ENCODE data around the gene TM6SF1. TPM values are rescaled to one million over a fixed set of nuclear protein-coding genes. Genes with fewer than 3 reads are reported as not detected.

The TM6SF1 gene
- total and polyA plus RNA-seq, 2 of the 4 experiments (the other 2 are of a cell fraction) = 1.6 to 1.9 TPM

DNA sequence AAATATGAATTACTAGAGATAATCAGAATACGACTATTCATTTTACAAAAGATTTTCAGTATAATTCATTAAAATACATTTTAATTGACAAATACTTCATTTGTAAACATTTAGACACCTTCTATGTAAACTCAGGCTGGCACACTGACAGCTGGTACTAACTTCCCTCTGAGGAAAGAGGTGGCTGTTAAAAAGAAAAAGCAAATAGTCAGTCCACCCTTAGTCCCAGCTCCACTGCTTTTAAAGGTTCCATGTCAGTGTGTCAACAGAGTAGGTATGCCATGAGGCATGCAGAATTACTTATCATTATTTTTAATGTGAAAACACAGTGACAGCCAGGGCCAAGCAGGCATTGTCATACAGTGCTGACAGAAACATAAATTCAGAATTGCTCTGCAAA lies 16.1 kb downstream of the TM6SF1 start:
- no peak for TF ChIP-seq RAD21 (IDR thresholded peaks at IDR 0.05; ENCODE audit: low read length)
- TF ChIP-seq, protein P1, sequence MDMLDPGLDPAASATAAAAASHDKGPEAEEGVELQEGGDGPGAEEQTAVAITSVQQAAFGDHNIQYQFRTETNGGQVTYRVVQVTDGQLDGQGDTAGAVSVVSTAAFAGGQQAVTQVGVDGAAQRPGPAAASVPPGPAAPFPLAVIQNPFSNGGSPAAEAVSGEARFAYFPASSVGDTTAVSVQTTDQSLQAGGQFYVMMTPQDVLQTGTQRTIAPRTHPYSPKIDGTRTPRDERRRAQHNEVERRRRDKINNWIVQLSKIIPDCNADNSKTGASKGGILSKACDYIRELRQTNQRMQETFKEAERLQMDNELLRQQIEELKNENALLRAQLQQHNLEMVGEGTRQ (IDR thresholded peaks at IDR 0.05; ENCODE audit: low read depth, low read length) = no peak
- no peak for TF ChIP-seq POLR2A (IDR thresholded peaks at IDR 0.05; ENCODE audit: low read depth, low read length)
- TF ChIP-seq MAFK (IDR thresholded peaks at IDR 0.05; ENCODE audit: low read depth, low read length) = no peak
- TF ChIP-seq RCOR1 (IDR thresholded peaks at IDR 0.05; ENCODE audit: insufficient replicate concordance, low read length) = no peak
- TF ChIP-seq, protein P2, sequence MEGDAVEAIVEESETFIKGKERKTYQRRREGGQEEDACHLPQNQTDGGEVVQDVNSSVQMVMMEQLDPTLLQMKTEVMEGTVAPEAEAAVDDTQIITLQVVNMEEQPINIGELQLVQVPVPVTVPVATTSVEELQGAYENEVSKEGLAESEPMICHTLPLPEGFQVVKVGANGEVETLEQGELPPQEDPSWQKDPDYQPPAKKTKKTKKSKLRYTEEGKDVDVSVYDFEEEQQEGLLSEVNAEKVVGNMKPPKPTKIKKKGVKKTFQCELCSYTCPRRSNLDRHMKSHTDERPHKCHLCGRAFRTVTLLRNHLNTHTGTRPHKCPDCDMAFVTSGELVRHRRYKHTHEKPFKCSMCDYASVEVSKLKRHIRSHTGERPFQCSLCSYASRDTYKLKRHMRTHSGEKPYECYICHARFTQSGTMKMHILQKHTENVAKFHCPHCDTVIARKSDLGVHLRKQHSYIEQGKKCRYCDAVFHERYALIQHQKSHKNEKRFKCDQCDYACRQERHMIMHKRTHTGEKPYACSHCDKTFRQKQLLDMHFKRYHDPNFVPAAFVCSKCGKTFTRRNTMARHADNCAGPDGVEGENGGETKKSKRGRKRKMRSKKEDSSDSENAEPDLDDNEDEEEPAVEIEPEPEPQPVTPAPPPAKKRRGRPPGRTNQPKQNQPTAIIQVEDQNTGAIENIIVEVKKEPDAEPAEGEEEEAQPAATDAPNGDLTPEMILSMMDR (conservative IDR thresholded peaks at IDR 0.05; ENCODE audit: low read depth, low read length) = no peak
- no peak for TF ChIP-seq SMC3 (IDR thresholded peaks at IDR 0.05; ENCODE audit: low read depth, low read length)
- no peak for TF ChIP-seq MXI1 (IDR thresholded peaks at IDR 0.05; ENCODE audit: borderline replicate concordance, low read depth, low read length)
- TF ChIP-seq CHD1 (IDR thresholded peaks at IDR 0.05; ENCODE audit: low read depth, low read length) = no peak
- no peak for TF ChIP-seq MAZ (IDR thresholded peaks at IDR 0.05; ENCODE audit: borderline replicate concordance, low read depth, low read length)
- TF ChIP-seq FOS (IDR thresholded peaks at IDR 0.05; ENCODE audit: low read depth, low read length) = no peak
- TF ChIP-seq, protein P3, sequence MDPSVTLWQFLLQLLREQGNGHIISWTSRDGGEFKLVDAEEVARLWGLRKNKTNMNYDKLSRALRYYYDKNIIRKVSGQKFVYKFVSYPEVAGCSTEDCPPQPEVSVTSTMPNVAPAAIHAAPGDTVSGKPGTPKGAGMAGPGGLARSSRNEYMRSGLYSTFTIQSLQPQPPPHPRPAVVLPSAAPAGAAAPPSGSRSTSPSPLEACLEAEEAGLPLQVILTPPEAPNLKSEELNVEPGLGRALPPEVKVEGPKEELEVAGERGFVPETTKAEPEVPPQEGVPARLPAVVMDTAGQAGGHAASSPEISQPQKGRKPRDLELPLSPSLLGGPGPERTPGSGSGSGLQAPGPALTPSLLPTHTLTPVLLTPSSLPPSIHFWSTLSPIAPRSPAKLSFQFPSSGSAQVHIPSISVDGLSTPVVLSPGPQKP (IDR thresholded peaks at IDR 0.05; ENCODE audit: borderline replicate concordance, low read depth, low read length) = no peak
- no peak for TF ChIP-seq NFE2L2 (IDR thresholded peaks at IDR 0.05; ENCODE audit: low read depth, low read length)
- TF ChIP-seq CEBPB (IDR thresholded peaks at IDR 0.05; ENCODE audit: low read depth, low read length) = no peak
- TF ChIP-seq RFX5 (IDR thresholded peaks at IDR 0.05; ENCODE audit: low read depth, low read length) = no peak
- no peak for TF ChIP-seq BHLHE40 (IDR thresholded peaks at IDR 0.05; ENCODE audit: low read depth, low read length)
- ChIA-PET POLR2A (ENCODE audit: unreplicated experiment) (no interaction called here), CTCF (no interaction called here)
- Histone ChIP-seq H3K4me3 (ENCODE audit: insufficient read depth, low read depth, low read length) (no peak overlapping the region), H3K56ac (ENCODE audit: extremely low read depth, insufficient read depth, low read length) (no peak overlapping the region), H4K5ac (ENCODE audit: low read depth, low read length) (no peak overlapping the region), H2BK20ac (ENCODE audit: low read depth, low read length) (no peak overlapping the region), H3K79me1 (ENCODE audit: low read depth in 1 of 2, low read length in 2 of 2) (no peaks in the 10 kb centered on the region), H3K4ac (ENCODE audit: low read depth, low read length) (no peak overlapping the region), H3K27ac (ENCODE audit: insufficient read depth, low read length) (no peak overlapping the region), H3K9ac (ENCODE audit: low read depth, low read length) (no peak overlapping the region), H4K20me1 (ENCODE audit: insufficient read depth, low read length) (no peaks in the 10 kb centered on the region), H2AK9ac (replicated peaks; ENCODE audit: low read depth, low read length, poor library complexity) (no peak overlapping the region), H2BK15ac (ENCODE audit: low read depth, low read length) (no peak overlapping the region), H2AFZ (replicated peaks; ENCODE audit: low read length, poor library complexity) (no peak overlapping the region), H3K9me1 (ENCODE audit: insufficient read depth, low read length) (peaks cover 3% of the 10 kb centered on the region; the same call in 1 of the 2 replicates), H3K4me1 (ENCODE audit: control insufficient read depth, insufficient read depth, low read length) (no peaks in the 10 kb centered on the region), H2BK5ac (ENCODE audit: low read depth, low read length, poor library complexity, severe bottlenecking) (no peak overlapping the region), H3K23ac (ENCODE audit: low read depth, low read length) (no peak overlapping the region), H4K91ac (ENCODE audit: insufficient read depth, low read depth, low read length) (no peak overlapping the region), H2BK120ac (ENCODE audit: low read depth, low read length) (no peak overlapping the region), H3K27me3 (ENCODE audit: control insufficient read depth, insufficient read depth, low read length) (no peaks in the 10 kb centered on the region), H2AK5ac (ENCODE audit: low read depth, low read length) (no peak overlapping the region), H3K14ac (replicated peaks; ENCODE audit: low read depth, low read length) (no peak overlapping the region), H3K36me3 (ENCODE audit: control insufficient read depth, insufficient read depth, low read length) (peaks cover 6% of the 10 kb centered on the region), H3K18ac (ENCODE audit: low read depth, low read length) (no peak overlapping the region), H3K9me3 (ENCODE audit: control insufficient read depth, insufficient read depth, low read length) (no peaks in the 10 kb centered on the region), H4K8ac (ENCODE audit: low read depth in 2 of 2, low read length in 2 of 2) (no peak overlapping the region), H3K4me2 (ENCODE audit: low read depth, low read length) (no peak overlapping the region)
- intact Hi-C loops (cut with micrococcal nuclease) = no loop called here
- ATAC-seq (ENCODE audit: low read depth) (no peak), DNase-seq (no peak)
- no CpG with 5 or more reads among the region's 1 CpG for WGBS, 2 experiments (ENCODE audit: extremely low coverage in 2 of 2, insufficient read length in 1 of 2)
- dilution Hi-C loops (cut with HindIII; ENCODE audit: low sequenced_read_pairs, unreplicated experiment) = no loop called here
- in situ Hi-C loops (cut with MboI; ENCODE audit: low sequenced_read_pairs) = no loop called here
- BruUV-seq (replicated peaks) = no TSS peak
